ENCODE measurements around the gene IRF7.

The IRF7 gene

DNA sequence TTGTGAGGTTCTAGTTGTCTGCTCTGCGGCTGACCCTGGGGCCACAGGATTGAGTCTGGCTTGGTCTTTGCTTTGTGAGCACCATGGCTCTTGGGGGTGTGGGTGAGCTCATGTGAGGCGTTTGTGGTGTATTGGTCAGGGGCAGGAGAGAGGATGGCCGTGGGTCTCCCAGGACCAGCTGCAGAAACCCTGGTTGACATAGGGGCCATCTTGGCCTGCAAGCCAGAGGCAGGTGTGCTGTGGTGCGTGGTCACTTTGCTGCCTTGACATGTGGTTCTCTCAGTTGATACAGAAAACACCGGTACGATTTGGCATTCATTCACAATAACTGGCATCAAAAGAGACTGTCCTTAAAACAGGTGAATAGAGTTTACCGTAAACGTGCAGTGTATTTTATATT is 28.2 kb downstream of the IRF7 start:
- TF ChIP-seq, protein P1, sequence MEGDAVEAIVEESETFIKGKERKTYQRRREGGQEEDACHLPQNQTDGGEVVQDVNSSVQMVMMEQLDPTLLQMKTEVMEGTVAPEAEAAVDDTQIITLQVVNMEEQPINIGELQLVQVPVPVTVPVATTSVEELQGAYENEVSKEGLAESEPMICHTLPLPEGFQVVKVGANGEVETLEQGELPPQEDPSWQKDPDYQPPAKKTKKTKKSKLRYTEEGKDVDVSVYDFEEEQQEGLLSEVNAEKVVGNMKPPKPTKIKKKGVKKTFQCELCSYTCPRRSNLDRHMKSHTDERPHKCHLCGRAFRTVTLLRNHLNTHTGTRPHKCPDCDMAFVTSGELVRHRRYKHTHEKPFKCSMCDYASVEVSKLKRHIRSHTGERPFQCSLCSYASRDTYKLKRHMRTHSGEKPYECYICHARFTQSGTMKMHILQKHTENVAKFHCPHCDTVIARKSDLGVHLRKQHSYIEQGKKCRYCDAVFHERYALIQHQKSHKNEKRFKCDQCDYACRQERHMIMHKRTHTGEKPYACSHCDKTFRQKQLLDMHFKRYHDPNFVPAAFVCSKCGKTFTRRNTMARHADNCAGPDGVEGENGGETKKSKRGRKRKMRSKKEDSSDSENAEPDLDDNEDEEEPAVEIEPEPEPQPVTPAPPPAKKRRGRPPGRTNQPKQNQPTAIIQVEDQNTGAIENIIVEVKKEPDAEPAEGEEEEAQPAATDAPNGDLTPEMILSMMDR (conservative IDR thresholded peaks at IDR 0.05; ENCODE audit: low read depth, low read length): no peak
- H3K4me3 ChIP-seq (ENCODE audit: low read length): no peak overlapping the region

DNA sequence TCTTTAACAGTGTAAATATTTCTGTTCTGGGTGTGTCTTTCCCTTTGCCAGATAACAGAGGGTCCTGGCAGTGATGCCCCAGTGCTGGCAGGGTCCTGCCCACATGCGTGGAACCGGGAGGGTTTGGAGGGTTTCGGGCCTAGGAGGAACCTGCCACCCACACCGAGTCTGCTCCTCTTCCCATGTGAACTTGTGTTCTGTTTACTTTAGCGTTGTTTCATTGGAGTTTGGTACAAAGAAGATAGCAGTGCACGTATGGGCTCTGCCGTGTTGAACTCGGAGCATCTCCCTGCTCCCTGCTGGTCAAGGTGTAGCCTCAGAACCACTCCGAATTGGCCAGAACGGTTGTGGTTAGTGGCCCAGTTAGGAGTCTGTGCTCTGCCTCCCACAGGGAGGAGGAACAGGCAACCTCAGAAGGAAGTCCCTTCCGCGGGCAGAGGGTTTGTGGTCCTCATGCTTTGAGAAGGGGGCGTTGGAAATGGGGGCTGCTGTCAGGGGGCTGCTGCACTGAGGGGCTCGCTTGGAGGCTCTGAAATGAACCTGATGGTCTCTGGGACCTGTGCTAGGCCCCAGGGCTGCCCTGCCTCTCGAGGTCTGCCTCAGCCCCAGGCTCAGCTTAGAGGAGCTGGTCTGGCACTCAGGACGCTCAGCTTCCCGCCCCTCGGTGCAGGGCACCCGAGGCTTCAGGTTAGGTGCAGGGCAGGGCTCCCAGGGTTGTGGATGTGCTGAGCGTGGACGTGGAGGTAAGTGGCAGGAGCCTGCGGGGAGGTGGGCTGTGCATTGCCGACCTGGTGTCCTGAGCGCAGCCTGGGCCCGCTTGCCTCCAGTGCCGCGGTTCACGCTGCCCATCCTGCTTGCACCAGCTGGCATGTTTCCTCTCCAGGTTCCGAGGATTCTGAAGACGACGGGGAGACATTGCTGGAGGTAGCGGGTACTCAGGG is 29.1 kb downstream of the IRF7 start:
- no peak for DNase-seq (ENCODE audit: low read depth)
- TF ChIP-seq, protein P1 (conservative IDR thresholded peaks at IDR 0.05; ENCODE audit: low read depth, low read length): no peak
- no peak overlapping the region for H3K4me3 ChIP-seq (ENCODE audit: low read length)

More for the DNA sequence above, 28.2 kb downstream of the IRF7 start:
- no peak for DNase-seq (ENCODE audit: low read depth)

DNA sequence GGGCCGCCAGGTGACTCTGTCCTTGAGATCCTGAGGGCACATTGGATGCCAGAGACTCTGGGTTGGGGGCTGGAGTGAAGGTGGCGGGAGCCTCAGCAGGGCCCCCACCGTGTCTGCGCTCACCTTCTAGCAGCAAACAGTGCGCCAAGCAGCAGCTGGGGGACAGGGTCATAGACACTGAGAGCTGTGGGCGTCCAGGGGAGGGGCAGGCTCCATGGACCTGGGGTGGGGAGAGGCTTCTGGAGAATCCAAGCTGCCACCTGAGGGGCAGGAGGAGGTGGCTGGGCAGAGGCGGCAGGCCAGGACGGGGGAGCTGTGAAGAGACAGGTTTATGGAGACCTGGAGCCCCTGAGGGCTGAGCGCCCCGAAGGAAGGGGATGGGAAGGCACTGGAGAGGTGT is 31.5 kb downstream of the IRF7 start:
- no peak overlapping the region for H3K4me3 ChIP-seq (ENCODE audit: low read length)
- TF ChIP-seq, protein P1 (conservative IDR thresholded peaks at IDR 0.05; ENCODE audit: low read depth, low read length): no peak
- DNase-seq (ENCODE audit: low read depth): no peak

DNA sequence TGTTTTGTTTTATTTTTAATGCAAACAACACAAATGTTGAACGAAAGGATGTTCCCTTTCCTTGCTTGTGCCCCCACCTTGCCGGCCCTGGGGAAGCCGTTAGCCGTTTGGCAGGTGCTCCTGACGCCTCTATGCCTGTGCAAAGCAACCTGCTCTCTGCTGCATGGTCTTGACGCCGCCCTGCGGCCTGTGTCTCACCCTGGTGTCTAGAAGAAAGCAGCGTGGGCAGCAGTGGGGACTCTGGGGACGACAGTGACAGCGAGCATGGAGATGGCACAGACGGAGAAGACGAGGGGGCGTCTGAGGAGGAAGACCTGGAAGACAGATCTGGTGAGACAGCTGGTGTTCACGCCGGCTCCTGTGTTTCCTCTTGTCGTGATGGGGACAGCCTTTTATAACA is 34.0 kb downstream of the IRF7 start:
- TF ChIP-seq, protein P1 (conservative IDR thresholded peaks at IDR 0.05; ENCODE audit: low read depth, low read length): no peak
- no peak for DNase-seq (ENCODE audit: low read depth)
- H3K4me3 ChIP-seq (ENCODE audit: low read length): no peak overlapping the region

DNA sequence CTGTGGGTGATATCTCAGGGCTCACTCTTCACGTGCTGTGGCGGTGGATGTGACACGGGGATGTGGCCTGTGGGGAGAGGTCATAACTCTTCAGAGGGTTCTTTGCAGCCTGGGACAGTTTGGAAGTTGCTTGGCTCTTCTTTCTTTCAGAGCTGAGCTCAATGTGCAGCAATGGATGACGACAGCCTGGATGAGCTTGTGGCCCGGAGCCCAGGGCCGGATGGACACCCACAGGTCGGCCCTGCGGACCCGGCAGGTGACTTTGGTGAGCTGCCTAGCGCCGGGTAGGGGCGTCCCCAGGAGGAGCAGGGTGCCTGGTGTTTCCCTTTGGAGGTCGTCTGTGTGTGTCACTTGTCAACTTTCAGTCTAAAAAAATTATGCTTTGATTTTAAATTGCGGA is 34.4 kb downstream of the IRF7 start:
- TF ChIP-seq, protein P1 (conservative IDR thresholded peaks at IDR 0.05; ENCODE audit: low read depth, low read length): no peak
- no peak for DNase-seq (ENCODE audit: low read depth)
- H3K4me3 ChIP-seq (ENCODE audit: low read length): no peak overlapping the region

DNA sequence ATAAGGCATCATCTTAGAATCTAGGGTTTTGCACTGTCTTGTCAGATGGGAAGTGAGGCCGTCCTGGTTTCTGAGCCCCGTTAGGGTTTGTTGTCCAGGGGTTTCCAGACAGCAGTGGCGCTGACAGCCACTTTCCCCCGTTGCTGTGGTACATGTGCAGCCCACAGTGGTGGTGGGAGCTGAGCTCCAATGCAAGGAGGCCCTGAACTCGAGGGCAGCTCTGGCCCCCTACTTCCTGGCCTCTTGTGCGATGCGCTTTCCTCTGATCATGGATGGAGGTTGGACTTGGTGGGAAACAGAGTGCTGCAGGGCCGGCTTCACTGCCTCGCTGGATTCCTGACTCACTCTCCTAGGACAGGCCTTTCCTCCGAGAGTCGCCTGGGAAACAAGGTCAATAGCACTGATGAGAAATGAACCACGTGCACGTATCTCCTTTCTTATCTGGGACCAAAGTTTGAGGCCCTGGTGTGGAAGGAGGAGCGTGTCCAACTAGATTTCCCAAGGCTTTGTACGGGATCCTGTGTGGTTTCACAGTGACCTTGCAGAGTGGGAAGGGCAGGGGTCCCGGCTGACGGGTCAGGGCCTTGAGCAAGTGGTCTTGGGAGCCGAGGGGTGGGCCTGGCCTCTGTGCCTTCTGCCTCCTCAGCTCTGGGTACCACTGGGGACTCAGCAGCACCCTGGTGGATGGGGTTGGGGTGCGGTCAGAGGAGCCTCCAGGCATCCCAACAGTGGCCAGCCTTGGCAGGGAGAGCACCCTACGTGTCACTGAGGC is 35.7 kb downstream of the IRF7 start:
- TF ChIP-seq, protein P1 (conservative IDR thresholded peaks at IDR 0.05; ENCODE audit: low read depth, low read length): no peak
- no peak overlapping the region for H3K4me3 ChIP-seq (ENCODE audit: low read length)
- no peak for DNase-seq (ENCODE audit: low read depth)

All from retinal pigment epithelial cell (primary cell).